Cardiac muscle cell (in vitro differentiated cells and primary cell): Measurements from ENCODE around the gene HDAC4. TPM values are rescaled to one million over a fixed set of nuclear protein-coding genes. Genes with fewer than 3 reads are reported as not detected.

Source experiments
- DNase-seq, 2 donors: peaks; one replicate each; pipeline versions ENCODE4 v3.0.0 to v3.0.0-alpha.2; 2010 to 2017; ENCODE audit warnings: low read depth in 1 of 2, low spot score in 1 of 2
- H3K27ac ChIP-seq: fragments of 200-600 bp; sonication (generic); 2 replicates; pipeline ENCODE4 v1.5.1; 2016
- H3K27me3 ChIP-seq: fragments of 200-600 bp; sonication (generic); 2 replicates; pipeline ENCODE4 v1.6.0; 2016; ENCODE audit warnings: control low read depth
- H3K36me3 ChIP-seq: fragments of 200-600 bp; sonication (generic); 2 replicates; pipeline ENCODE4 v1.5.1; 2016; ENCODE audit warnings: control low read depth
- H3K4me1 ChIP-seq: fragments of 200-600 bp; sonication (generic); 2 replicates; pipeline ENCODE4 v1.8.1; 2017; ENCODE audit warnings: low read depth, mild to moderate bottlenecking, mixed run types
- H3K4me3 ChIP-seq: fragments of 200-600 bp; sonication (generic); 2 replicates; pipeline ENCODE4 v1.5.1; 2016; ENCODE audit warnings: mild to moderate bottlenecking
- H3K9me3 ChIP-seq: fragments of 200-600 bp; sonication (generic); 2 replicates; pipeline ENCODE4 v1.5.1; 2017; ENCODE audit warnings: low read depth, mild to moderate bottlenecking, control low read depth
- CTCF ChIP-seq: IDR thresholded peaks from 2 replicates; pipeline ENCODE4 v1.5.1; 2012; ENCODE audit warnings: low read depth, mild to moderate bottlenecking, low read length
- polyA plus RNA-seq: library from polyadenylated mRNA; unstranded; fragments of >200 nt; fragmentation: Nextera tagmentation; extraction: Ambion mirVana; gene quantifications from 2 replicates; pipeline ENCODE4 v1.2.1, GENCODE V29; 2016
- total RNA-seq: library from RNA; depleted of rRNA; stranded (reverse); fragments of >200 nt; gene quantifications from 2 replicates; pipeline ENCODE4 v1.2.3, GENCODE V29; 2016

HDAC4 gene
- total and polyA plus RNA-seq, 2 experiments from 2014 or later: 7.0 to 41.6 TPM

- Histone ChIP-seq H3K27me3 (no peaks in the 10 kb centered on the region), H3K27ac (no peak overlapping the region), H3K36me3 (no peaks in the 10 kb centered on the region), H3K4me3 (no peak overlapping the region), H3K9me3 (no peaks in the 10 kb centered on the region), H3K4me1 (no peaks in the 10 kb centered on the region)
- no peak for TF ChIP-seq CTCF
- DNase-seq: no peak
These were observed 169.3 kb downstream of the HDAC4 start for GRCh38 chr2:239231231-239232194.

GRCh38 chr2:239230318-239231052 lies 170.3 kb downstream of the HDAC4 start:
- H3K4me3 ChIP-seq: no peak overlapping the region
- H3K4me1 ChIP-seq: no peaks in the 10 kb centered on the region
- TF ChIP-seq CTCF: no peak
- H3K9me3 ChIP-seq: no peaks in the 10 kb centered on the region
- no peak for DNase-seq
- no peak overlapping the region for H3K27ac ChIP-seq
- no peaks in the 10 kb centered on the region for H3K27me3 ChIP-seq
- no peaks in the 10 kb centered on the region for H3K36me3 ChIP-seq

GRCh38 chr2:239229545-239230279 lies 171.1 kb downstream of the HDAC4 start:
- DNase-seq: peak in 1 of 2 donors; percentile 28

GRCh38 chr2:239227661-239228371 lies 173.0 kb downstream of the HDAC4 start:
- Histone ChIP-seq H3K36me3 (no peaks in the 10 kb centered on the region), H3K27ac (no peak overlapping the region), H3K9me3 (no peaks in the 10 kb centered on the region), H3K4me1 (peaks cover 2% of the 10 kb centered on the region), H3K4me3 (no peak overlapping the region), H3K27me3 (no peaks in the 10 kb centered on the region)
- TF ChIP-seq CTCF: no peak
- DNase-seq: peak in 1 of 2 donors; percentile 28

More at GRCh38 chr2:239229545-239230279, 171.1 kb downstream of the HDAC4 start:
- Histone ChIP-seq H3K36me3 (no peaks in the 10 kb centered on the region), H3K4me1 (no peaks in the 10 kb centered on the region), H3K4me3 (no peak overlapping the region), H3K9me3 (no peaks in the 10 kb centered on the region), H3K27me3 (no peaks in the 10 kb centered on the region), H3K27ac (peak overlapping the region; percentile 12)
- no peak for TF ChIP-seq CTCF
